HG02588 (cell line): Measurements from ENCODE around the gene PSMB11.

Experiments
- ATAC-seq: cut with Tn5 transposase; IDR thresholded peaks from one replicate; pipeline ENCODE4 v1.9.1; 2021; ENCODE audit warnings: mild to moderate bottlenecking, moderate library complexity; ENCODE audit not compliant: unreplicated experiment

The PSMB11 gene

DNA sequence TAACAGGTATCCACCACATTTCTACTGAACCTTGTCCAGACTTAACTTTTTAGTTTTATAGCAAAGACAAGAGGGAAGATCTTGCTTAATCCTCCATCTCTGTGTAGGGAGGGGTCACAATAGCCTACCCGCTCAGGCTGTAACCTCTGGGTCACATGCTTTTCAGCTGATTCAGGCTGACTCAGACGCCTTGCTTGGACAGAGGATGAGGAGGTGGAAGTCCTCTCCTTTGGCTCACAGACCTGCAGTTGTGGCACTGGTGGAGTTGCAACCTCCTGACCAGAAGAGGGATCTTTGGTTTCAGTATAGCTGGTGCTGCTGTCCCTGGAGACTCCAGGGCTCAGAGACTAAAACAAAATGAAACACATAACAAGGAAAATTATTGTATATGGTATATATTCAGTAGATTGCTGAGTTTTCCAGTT is 36.7 kb downstream of the PSMB11 start:
- ATAC-seq: no peak

- ATAC-seq: no peak
These were observed 37.7 kb downstream of the PSMB11 start for GRCh38 chr14:23079716-23080115.

DNA sequence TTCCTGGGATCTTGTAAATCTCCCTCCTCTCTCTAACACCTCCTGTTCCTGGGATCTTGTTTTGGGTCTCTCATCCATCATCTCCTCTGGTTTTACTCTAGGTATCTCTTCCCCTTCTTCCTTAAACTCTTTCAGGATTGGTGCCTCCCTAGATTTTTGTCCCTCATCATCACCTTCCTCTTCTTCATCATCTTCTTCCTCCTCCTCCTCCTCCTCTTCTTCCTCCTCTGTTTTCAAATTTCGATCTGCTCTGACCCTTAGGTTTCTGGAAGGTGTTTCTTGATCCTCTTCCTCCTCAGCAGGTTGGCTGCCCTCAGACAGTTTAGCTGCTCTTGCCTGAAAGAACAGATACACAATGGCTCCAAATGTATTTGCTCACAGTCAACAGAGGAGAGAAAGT is 38.5 kb downstream of the PSMB11 start:
- ATAC-seq: no peak

DNA sequence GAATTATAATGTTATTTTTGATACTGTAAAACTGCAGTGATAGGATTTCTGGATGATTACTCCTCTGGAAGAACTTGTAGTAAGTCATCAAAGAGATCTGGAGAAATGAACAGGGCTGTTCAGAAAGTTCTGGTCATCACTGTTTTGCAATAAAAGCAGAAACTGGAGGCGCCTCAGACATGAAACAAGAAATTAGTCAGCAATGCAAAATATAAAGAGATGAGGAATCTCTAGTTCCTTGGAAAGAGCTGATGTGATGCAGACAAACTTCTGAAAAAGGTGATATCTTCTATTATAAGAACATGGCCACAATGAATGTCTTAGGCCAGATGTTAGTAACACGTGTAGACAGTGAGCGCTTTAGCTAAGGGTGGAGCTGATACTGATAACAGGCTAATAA is 43.4 kb downstream of the PSMB11 start:
- no peak for ATAC-seq

DNA sequence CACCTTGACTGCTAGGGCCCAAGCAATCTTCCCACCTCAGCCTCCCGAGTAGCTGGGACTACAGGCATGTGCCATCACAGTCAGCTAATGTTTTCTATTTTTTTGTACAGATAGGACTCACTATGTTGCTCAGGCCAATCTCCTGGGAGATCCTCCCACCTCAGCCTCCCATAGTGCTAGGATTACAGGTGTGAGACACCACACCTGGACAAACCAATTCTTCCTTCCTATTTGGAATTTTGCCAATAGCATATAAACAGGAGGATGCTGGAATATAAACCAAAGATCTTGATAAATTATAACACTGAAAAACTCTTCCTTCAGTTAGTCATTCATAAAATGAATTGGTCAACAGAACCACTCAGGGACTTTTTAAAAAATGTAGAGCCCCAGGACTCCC is 44.6 kb downstream of the PSMB11 start:
- ATAC-seq: no peak

DNA sequence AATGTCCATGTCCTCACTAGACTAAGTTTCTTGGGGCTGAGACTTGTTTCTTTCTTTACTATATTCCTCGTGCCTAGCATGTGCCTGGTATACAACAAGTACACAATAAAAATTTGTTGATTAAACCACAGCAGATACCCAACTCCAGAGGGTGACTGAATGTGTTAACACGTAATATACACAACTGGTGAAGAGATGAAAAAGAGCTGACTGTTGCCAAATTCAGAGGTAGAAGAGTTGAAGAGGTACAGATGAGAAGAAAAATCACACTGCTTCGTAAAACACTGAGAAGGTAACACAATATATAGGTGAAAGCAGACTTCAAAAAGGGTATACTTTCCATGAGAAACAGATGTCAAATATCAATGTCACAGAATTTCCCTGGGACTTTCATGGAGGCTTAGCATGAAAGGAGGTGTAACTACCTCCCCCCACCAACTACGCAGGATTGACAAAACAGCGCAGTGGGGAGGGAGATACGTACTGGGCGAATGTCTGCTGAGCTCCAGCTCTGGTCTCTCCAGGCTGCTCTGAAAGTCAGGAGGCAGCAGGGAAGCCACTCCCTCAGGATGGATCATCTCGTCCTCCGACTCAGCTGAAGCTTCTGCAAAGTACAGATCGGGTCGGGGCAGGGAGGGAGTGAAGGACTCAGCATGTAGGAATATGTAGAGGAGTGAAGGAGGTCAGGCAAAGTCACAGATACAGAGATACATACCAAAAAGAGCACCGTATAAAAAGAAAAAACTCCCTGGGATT is 47.7 kb downstream of the PSMB11 start:
- ATAC-seq: no peak

- no peak for ATAC-seq
These were observed 48.2 kb downstream of the PSMB11 start for GRCh38 chr14:23090254-23090636.

DNA sequence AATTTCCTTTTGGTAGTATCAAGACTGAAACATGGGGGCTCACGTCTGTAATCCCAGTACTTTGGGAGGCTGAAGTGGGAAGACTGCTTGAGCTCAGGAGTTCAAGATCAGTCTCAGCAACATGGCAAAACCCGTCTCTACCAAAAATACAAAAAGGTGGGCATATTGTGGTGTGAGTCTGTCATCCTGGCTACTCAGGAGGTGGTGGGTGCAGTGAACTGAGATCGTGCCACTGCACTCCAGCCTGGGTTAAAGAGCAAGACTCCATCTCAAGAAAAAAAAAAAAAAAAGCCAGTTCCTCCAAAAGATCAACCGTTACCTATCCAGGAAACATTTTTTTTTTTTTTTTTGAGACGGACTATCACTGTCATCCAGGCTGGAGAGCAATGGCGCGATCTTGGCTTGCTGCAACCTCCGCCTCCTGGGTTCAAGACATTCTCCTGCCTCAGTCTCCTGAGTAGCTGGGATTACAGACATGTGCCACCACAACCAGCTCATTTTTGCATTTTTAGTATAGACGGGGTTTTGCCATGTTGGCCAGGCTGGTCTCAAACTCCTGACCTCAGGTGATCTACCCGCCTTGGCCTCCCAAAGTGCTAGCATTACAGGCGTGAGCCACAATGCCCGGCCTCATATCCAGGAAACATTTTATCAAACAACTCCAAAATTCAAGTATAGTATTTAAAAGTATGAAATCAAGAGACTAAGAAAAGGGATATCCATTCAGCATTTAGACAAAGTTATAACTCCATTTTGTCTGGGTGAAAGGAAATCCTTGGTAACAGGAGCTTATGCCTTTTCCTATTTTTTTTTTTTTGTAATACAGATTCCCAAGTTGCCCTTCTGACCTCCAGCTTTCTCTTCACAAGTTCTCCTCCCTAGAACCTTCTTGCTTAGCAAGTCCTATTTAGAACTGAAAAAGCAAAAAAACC is 49.5 kb downstream of the PSMB11 start:
- ATAC-seq: no peak

DNA sequence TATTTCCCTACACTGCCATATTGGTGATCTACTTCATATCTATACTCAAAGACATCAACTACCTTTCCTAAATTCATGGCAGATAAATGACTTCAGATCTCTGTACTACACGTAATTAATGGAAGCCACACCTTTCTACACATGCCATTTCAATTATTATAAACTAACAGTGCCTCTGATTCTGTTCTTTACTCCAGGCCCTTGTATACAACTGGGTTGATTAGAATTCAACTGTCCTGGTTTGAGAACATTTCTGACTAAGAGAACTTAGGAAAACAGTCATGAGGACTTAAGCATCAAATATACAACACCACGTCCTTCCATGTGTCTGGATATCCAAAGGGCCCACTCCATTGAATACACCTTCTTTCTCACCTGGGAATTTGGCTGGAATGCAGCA is 51.1 kb downstream of the PSMB11 start:
- ATAC-seq: no peak

- ATAC-seq: no peak
These were observed 51.5 kb downstream of the PSMB11 start for GRCh38 chr14:23093526-23093925.
